Loucy (cell line): ENCODE data around the gene KCNJ6.

ENCODE experiments used
- H2AFZ ChIP-seq: fragments of 200-600 bp; sonication (generic); 2 replicates; pipeline ENCODE4 v1.6.0; 2016; ENCODE audit warnings: antibody characterized with exemption, mild to moderate bottlenecking, low read length, moderate library complexity
- H3F3A ChIP-seq: fragments of 200-600 bp; 2 replicates; pipeline ENCODE4 v1.6.0; 2016; ENCODE audit warnings: antibody characterized with exemption, low read depth, mild to moderate bottlenecking
- H3K27me3 ChIP-seq: fragments of 200-600 bp; sonication (generic); 2 replicates; pipeline ENCODE4 v1.6.1; 2014; ENCODE audit warnings: low read length, mild to moderate bottlenecking; ENCODE audit not compliant: insufficient read depth, poor library complexity, severe bottlenecking
- H3K36me3 ChIP-seq: fragments of 200-600 bp; sonication (generic); 2 replicates; pipeline ENCODE4 v1.6.1; 2016; ENCODE audit warnings: low read length; ENCODE audit not compliant: insufficient read depth
- H3K4me1 ChIP-seq: fragments of 200-600 bp; sonication (generic); 2 replicates; pipeline ENCODE4 v1.5.1; 2014; ENCODE audit warnings: low read length, mild to moderate bottlenecking; ENCODE audit not compliant: insufficient read depth, poor library complexity, severe bottlenecking
- H3K4me2 ChIP-seq: fragments of 200-600 bp; sonication (generic); 2 replicates; pipeline ENCODE4 v1.6.0; 2014; ENCODE audit warnings: antibody characterized with exemption, low read length, low read depth, mild to moderate bottlenecking; ENCODE audit not compliant: poor library complexity, severe bottlenecking
- H3K4me3 ChIP-seq: fragments of 200-600 bp; sonication (generic); 2 replicates; pipeline ENCODE4 v1.5.1; 2014; ENCODE audit warnings: low read length, mild to moderate bottlenecking, mixed read lengths; ENCODE audit not compliant: poor library complexity, severe bottlenecking
- H3K79me2 ChIP-seq: fragments of 200-600 bp; sonication (generic); 2 replicates; pipeline ENCODE4 v1.6.1; 2014; ENCODE audit warnings: low read length; ENCODE audit not compliant: insufficient read depth
- H3K9ac ChIP-seq: fragments of 200-600 bp; sonication (generic); 2 replicates; pipeline ENCODE4 v1.6.0; 2014; ENCODE audit warnings: mild to moderate bottlenecking, low read depth, low read length, moderate library complexity; ENCODE audit not compliant: poor library complexity, severe bottlenecking
- H3K9me2 ChIP-seq: fragments of 200-600 bp; sonication (generic); replicated peaks from 2 replicates; pipeline ENCODE4 v1.6.1; 2016; ENCODE audit warnings: low read depth, low read length, mixed read lengths
- H3K9me3 ChIP-seq: fragments of 200-600 bp; sonication (generic); 2 replicates; pipeline ENCODE4 v1.6.1; 2014; ENCODE audit warnings: mild to moderate bottlenecking, antibody characterized with exemption, low read length, low read depth; ENCODE audit not compliant: insufficient read depth
- H4K20me1 ChIP-seq: fragments of 200-600 bp; sonication (generic); 2 replicates; pipeline ENCODE4 v1.6.0; 2014; ENCODE audit warnings: antibody characterized with exemption, low read length, mild to moderate bottlenecking; ENCODE audit not compliant: insufficient read depth, poor library complexity, severe bottlenecking
- EZH2phosphoT487 ChIP-seq: fragments of 200-600 bp; IDR thresholded peaks from 2 replicates; pipeline ENCODE4 v1.6.1; 2018; ENCODE audit warnings: antibody characterized with exemption, mild to moderate bottlenecking, moderate library complexity, borderline replicate concordance
- TF ChIP-seq, protein P1 (sequence below): fragments of 200-600 bp; sonication (generic); conservative IDR thresholded peaks from 2 replicates; pipeline ENCODE4 v1.5.1; 2014; ENCODE audit warnings: mild to moderate bottlenecking, antibody characterized with exemption, low read length

The KCNJ6 gene

DNA sequence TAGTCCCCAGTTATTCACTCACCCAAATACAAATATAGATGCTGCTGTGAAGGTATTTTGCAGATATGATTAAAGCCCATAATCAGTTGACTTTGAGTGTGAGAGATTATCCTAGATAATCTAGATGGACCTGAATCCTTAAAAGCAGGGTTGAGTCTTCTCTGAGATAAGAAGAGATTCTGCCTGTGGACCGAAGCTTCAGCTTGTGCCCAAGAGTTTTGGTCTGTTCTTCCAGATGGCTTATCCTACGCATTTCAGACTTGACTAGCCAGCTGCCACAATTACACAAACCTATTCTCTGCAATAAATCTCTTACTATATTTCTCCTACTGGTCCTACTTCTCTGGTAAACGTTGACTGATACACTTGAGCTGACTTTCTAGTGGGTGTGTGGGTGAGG, 145.1 kb downstream of the KCNJ6 start:
- H3K4me2 ChIP-seq, result no peak overlapping the region
- H3K9me3 ChIP-seq, result no peaks in the 10 kb centered on the region
- no peak overlapping the region for H2AFZ ChIP-seq
- no peak for TF ChIP-seq EZH2phosphoT487
- TF ChIP-seq, protein P1, sequence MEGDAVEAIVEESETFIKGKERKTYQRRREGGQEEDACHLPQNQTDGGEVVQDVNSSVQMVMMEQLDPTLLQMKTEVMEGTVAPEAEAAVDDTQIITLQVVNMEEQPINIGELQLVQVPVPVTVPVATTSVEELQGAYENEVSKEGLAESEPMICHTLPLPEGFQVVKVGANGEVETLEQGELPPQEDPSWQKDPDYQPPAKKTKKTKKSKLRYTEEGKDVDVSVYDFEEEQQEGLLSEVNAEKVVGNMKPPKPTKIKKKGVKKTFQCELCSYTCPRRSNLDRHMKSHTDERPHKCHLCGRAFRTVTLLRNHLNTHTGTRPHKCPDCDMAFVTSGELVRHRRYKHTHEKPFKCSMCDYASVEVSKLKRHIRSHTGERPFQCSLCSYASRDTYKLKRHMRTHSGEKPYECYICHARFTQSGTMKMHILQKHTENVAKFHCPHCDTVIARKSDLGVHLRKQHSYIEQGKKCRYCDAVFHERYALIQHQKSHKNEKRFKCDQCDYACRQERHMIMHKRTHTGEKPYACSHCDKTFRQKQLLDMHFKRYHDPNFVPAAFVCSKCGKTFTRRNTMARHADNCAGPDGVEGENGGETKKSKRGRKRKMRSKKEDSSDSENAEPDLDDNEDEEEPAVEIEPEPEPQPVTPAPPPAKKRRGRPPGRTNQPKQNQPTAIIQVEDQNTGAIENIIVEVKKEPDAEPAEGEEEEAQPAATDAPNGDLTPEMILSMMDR, result no peak
- no peaks in the 10 kb centered on the region for H3K4me1 ChIP-seq
- no peaks in the 10 kb centered on the region for H3K36me3 ChIP-seq
- no peaks in the 10 kb centered on the region for H3K79me2 ChIP-seq
- no peaks in the 10 kb centered on the region for H3F3A ChIP-seq
- H3K4me3 ChIP-seq, result no peak overlapping the region
- H3K9me2 ChIP-seq, result no peaks in the 10 kb centered on the region
- no peak overlapping the region for H3K9ac ChIP-seq
- H3K27me3 ChIP-seq, result no peaks in the 10 kb centered on the region
- H4K20me1 ChIP-seq, result no peaks in the 10 kb centered on the region

DNA sequence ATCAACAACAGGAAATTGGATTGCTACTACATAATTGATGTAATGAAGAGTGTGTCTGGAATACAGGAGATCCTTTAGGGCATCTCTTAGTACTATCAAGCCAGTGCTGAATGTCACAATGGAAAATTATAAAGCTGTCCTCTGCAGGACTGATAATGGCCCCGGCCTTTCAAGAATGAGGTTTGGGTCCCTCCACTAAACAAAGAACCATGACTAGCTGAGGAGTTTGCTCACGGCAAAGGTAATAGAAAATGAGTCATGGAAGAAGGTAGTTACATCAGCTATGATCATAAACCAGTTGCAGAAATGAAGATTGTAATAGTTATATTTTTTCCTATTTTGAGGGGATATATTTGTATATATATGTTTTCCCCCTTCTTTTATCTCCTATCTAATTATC, 145.8 kb downstream of the KCNJ6 start:
- Histone ChIP-seq H4K20me1 (no peaks in the 10 kb centered on the region), H3K9me3 (no peaks in the 10 kb centered on the region), H3K9me2 (no peaks in the 10 kb centered on the region), H3K9ac (no peak overlapping the region), H3K4me3 (no peak overlapping the region), H3K4me1 (no peaks in the 10 kb centered on the region), H3K79me2 (no peaks in the 10 kb centered on the region), H3K36me3 (no peaks in the 10 kb centered on the region), H3K27me3 (no peaks in the 10 kb centered on the region), H3F3A (no peaks in the 10 kb centered on the region), H2AFZ (no peak overlapping the region), H3K4me2 (no peak overlapping the region)
- TF ChIP-seq, protein P1, result no peak
- no peak for TF ChIP-seq EZH2phosphoT487

DNA sequence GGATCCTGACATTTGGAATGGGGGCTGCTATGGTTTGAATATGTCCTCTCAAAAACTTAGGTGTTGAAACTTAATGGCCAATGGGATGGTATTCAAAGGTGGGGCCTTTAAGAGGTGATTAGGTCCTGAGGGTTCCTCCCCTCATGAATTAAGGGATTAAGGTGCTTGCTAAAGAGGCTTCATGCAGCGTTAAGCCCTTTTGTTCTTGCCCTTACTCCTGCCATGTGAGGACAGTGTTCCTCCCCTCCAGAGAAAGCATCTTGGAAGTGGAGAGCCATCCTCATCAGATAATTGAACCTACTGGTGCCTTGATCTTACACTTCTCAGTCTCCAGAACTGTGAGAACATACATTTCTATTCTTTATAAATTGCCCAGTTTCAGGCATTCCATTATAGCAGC, 146.6 kb downstream of the KCNJ6 start:
- no peak overlapping the region for H2AFZ ChIP-seq
- H3K9me3 ChIP-seq, result no peaks in the 10 kb centered on the region
- no peak overlapping the region for H3K4me3 ChIP-seq
- H3F3A ChIP-seq, result no peaks in the 10 kb centered on the region
- H3K9ac ChIP-seq, result no peak overlapping the region
- no peaks in the 10 kb centered on the region for H3K27me3 ChIP-seq
- H3K36me3 ChIP-seq, result no peaks in the 10 kb centered on the region
- H3K4me2 ChIP-seq, result no peak overlapping the region
- H3K79me2 ChIP-seq, result no peaks in the 10 kb centered on the region
- H4K20me1 ChIP-seq, result no peaks in the 10 kb centered on the region
- TF ChIP-seq, protein P1, result no peak
- TF ChIP-seq EZH2phosphoT487, result no peak
- no peaks in the 10 kb centered on the region for H3K9me2 ChIP-seq
- no peaks in the 10 kb centered on the region for H3K4me1 ChIP-seq
